ENCODE results near the gene SLC1A6.

GRCh38 chr19:14915116-14915515 lies 64.5 kb downstream of the SLC1A6 start:
- no peak for TF ChIP-seq CTCF (IDR thresholded peaks at IDR 0.05)
- TF ChIP-seq POLR2A (IDR thresholded peaks at IDR 0.05): no peak
